IPS-18c (cell line): Measurements from ENCODE around the gene GRK5.

Source experiments
- H3K4me3 ChIP-seq: 2 replicates; pipeline ENCODE4 v1.7.0; 2013; ENCODE audit warnings: low read depth, mild to moderate bottlenecking, low read length, moderate library complexity; ENCODE audit not compliant: insufficient read depth
- H3K9me3 ChIP-seq: one replicate; pipeline ENCODE4 v1.6.1; 2013; ENCODE audit warnings: mild to moderate bottlenecking, low read length, moderate library complexity; ENCODE audit not compliant: control insufficient read depth, insufficient read depth

The GRK5 gene

GRCh38 chr10:119445311-119445934, 238.1 kb downstream of the GRK5 start:
- Histone ChIP-seq H3K4me3 (no peak overlapping the region), H3K9me3 (no peaks in the 10 kb centered on the region)

GRCh38 chr10:119445935-119446317, 238.6 kb downstream of the GRK5 start:
- H3K4me3 ChIP-seq: no peak overlapping the region

GRCh38 chr10:119446441-119447277, 239.3 kb downstream of the GRK5 start:
- Histone ChIP-seq H3K9me3 (no peaks in the 10 kb centered on the region), H3K4me3 (no peak overlapping the region)

More at GRCh38 chr10:119445935-119446317, 238.6 kb downstream of the GRK5 start:
- H3K9me3 ChIP-seq: no peaks in the 10 kb centered on the region

GRCh38 chr10:119447421-119447820, 240.1 kb downstream of the GRK5 start:
- Histone ChIP-seq H3K4me3 (no peak overlapping the region), H3K9me3 (no peaks in the 10 kb centered on the region)

DNA sequence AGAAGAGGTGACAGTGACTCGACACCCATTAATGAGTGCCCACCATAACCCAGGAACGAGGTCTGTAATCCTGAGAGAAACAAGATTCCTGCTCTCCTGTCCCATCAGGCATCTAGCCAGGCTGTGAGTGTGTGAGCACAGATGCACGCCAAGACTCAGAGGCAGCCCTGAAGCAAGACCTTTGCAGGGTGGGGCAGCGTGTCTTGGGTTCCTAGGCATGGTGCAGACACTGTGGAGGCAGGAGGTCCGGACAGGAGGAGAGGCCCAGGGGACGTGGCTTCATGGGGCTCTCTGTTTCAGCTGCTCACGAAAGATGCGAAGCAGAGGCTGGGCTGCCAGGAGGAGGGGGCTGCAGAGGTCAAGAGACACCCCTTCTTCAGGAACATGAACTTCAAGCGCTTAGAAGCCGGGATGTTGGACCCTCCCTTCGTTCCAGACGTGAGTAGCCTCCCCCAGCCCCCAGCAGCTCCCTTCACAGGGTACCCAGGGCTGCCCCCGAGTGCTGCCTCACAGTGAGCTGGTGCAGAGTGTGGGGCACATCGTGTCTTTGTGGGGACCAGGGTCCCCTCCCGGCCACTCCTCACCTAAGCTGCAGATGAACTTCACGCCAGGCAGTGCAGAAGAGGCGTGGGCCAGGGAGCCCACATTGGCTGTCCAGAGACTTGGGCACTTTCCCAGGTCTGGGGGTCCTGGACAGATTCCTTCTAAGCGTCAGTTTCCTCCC, 240.6 kb downstream of the GRK5 start:
- H3K4me3 ChIP-seq: no peak overlapping the region
- H3K9me3 ChIP-seq: no peaks in the 10 kb centered on the region

GRCh38 chr10:119448628-119449584, 241.5 kb downstream of the GRK5 start:
- Histone ChIP-seq H3K4me3 (no peak overlapping the region), H3K9me3 (no peaks in the 10 kb centered on the region)

- Histone ChIP-seq H3K4me3 (no peak overlapping the region), H3K9me3 (no peaks in the 10 kb centered on the region)
Observed at GRCh38 chr10:119449760-119450461, 242.5 kb downstream of the GRK5 start.

- Histone ChIP-seq H3K4me3 (no peak overlapping the region), H3K9me3 (no peaks in the 10 kb centered on the region)
Observed at GRCh38 chr10:119450606-119451299, 243.4 kb downstream of the GRK5 start.

GRCh38 chr10:119451300-119451896, 244.0 kb downstream of the GRK5 start:
- Histone ChIP-seq H3K9me3 (no peaks in the 10 kb centered on the region), H3K4me3 (no peak overlapping the region)

DNA sequence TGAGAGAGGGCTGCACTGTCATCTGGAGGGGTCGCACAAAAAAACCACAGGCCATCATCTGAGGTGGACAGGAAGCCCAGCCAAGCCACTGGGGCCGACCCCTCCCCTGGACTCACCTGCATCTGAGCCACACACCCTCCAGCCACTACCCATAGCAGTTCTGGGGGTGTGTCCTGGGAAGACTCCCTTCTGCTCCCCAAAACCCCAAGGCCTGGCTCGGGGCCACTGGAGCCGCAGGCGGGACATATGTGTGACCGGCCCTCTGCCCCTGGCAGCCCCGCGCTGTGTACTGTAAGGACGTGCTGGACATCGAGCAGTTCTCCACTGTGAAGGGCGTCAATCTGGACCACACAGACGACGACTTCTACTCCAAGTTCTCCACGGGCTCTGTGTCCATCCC, 245.0 kb downstream of the GRK5 start:
- H3K9me3 ChIP-seq: no peaks in the 10 kb centered on the region
- no peak overlapping the region for H3K4me3 ChIP-seq

DNA sequence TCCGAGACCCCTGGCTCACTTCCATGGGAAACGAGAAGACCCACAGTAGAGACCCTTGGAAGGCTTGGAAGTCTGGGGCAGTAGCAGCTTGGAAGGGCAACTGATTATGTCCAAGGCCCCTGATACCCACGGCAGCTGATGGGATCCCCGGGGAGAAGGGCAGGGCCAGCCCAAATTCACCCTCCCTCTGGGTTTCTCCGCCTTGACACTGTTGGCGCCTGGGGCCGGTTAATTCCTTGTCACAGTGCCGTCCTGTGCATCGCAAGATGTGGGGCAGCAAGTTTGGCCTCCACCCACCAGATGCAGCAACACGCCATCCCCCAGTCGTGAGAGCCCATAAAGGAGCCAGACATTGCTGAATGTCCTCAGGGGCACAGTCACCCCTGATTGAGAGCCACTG, 245.9 kb downstream of the GRK5 start:
- Histone ChIP-seq H3K4me3 (no peak overlapping the region), H3K9me3 (no peaks in the 10 kb centered on the region)

DNA sequence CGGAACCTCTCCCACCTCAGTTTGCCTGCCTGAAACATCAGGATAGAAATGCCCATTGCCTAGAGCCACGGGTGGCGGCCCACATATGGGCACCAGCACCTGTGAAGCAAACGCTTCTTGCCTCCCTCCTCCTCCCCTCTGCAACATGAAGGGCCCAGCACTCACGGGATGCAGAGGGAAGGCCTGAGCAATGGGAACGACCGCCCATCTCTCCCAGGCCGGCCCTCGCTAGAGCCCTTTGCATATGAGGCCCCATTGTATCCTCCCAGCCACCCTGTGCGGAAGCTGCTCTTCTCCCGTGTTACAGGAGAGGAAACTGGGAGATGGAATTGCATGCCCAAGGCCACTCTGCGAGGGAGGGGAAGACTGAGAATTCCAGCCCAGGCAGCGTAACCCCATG, 246.9 kb downstream of the GRK5 start:
- no peaks in the 10 kb centered on the region for H3K9me3 ChIP-seq
- H3K4me3 ChIP-seq: no peak overlapping the region

GRCh38 chr10:119454990-119455389, 247.6 kb downstream of the GRK5 start:
- H3K9me3 ChIP-seq: no peaks in the 10 kb centered on the region
- no peak overlapping the region for H3K4me3 ChIP-seq

DNA sequence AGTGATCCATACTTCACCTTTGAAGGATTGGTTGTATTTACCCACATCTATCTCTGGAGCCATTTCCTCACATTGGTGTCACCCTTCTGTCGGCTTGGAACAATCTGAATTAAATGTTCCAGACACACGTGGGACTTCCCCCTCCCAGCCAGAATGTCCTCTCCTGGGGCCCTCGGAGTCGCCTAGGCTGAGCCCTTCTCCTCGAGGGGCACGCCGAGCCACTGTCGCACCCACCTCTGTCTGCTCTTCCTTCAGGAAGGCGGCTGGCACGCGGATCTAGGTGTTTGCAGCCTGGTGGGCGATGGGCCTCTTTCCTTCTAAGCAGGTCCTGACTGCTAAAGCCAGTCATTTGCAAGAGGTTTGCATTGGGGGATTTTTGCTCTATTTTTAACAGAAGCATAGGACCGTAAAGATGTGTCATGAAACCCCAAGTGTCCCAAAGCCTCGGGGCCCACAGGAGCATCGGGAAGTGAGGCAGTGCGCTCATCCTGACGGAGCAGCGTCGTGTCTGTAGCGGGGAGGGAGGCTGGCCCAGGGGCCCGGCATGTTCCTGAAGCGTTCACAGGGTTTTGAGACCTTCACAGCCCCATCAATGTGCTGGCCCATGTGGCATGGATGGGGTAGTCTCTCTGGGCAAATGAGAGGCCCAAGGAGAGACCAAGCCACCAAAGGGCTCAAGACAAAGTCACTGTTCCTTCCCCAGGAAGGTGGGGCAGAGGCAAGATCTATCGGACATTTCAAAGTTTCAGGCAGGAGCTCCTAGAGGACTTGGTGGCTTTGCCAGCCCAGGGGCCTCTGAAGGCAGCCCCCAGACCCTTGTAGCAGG, 248.5 kb downstream of the GRK5 start:
- no peaks in the 10 kb centered on the region for H3K9me3 ChIP-seq
- H3K4me3 ChIP-seq: no peak overlapping the region

GRCh38 chr10:119456435-119456810, 249.1 kb downstream of the GRK5 start:
- H3K4me3 ChIP-seq: no peak overlapping the region

More at GRCh38 chr10:119456435-119456810, 249.1 kb downstream of the GRK5 start:
- no peaks in the 10 kb centered on the region for H3K9me3 ChIP-seq
